Measurements from ENCODE around the gene ELMO1. TPM values are rescaled to one million over a fixed set of nuclear protein-coding genes. Genes with fewer than 3 reads are reported as not detected.

The ELMO1 gene
- total and polyA plus RNA-seq, 2 experiments from 2014 or later = 6.5 to 24.9 TPM

- TF ChIP-seq ETS1 (IDR thresholded peaks at IDR 0.05) = no peak
Measured at GRCh38 chr7:37385787-37386186, 62.9 kb downstream of the ELMO1 start (continued).

- H3K27me3 Mint-ChIP-seq (ENCODE audit: insufficient read depth, low read depth, poor library complexity) = peaks cover 5% of the 10 kb centered on the region
- no peak overlapping the region for H2AFZ ChIP-seq
- peaks cover 14% of the 10 kb centered on the region for H3K36me3 Mint-ChIP-seq (ENCODE audit: low read depth)
- no peaks in the 10 kb centered on the region for H3F3A ChIP-seq (replicated peaks; ENCODE audit: low read depth)
- no peaks in the 10 kb centered on the region for H3K79me2 ChIP-seq (replicated peaks; ENCODE audit: insufficient read depth)
- H3K4me3 Mint-ChIP-seq = no peak overlapping the region
- H3K27ac ChIP-seq (ENCODE audit: low read depth) = no peak overlapping the region; the same call in 1 of the 2 replicates
- no peak overlapping the region for H3K4me2 ChIP-seq
- peaks cover 22% of the 10 kb centered on the region for H3K4me1 Mint-ChIP-seq
- H3K9me3 Mint-ChIP-seq = peaks cover 11% of the 10 kb centered on the region
- peaks cover 6% of the 10 kb centered on the region; the same call in 1 of the 2 replicates for H3K9me2 ChIP-seq (ENCODE audit: insufficient read depth)
- DNase-seq (ENCODE audit: low spot score) (no peak), ATAC-seq (peak; percentile 54)
- H4K20me1 ChIP-seq (replicated peaks; ENCODE audit: insufficient read depth) = no peaks in the 10 kb centered on the region
- H3K4me1 ChIP-seq (ENCODE audit: insufficient read depth) = peaks cover 11% of the 10 kb centered on the region
- TF ChIP-seq JUNB (IDR thresholded peaks at IDR 0.05; ENCODE audit: unreplicated experiment) (no peak), CTCF (conservative IDR thresholded peaks at IDR 0.05; ENCODE audit: low read depth in 2 of 2) (no peak), ZNF114 (CRISPR knock-in tag; IDR thresholded peaks at IDR 0.05) (no peak), POLR2AphosphoS5 (IDR thresholded peaks at IDR 0.05; ENCODE audit: low read depth) (no peak), STAT1 (IDR thresholded peaks at IDR 0.05; ENCODE audit: unreplicated experiment) (no peak), ZNF331 (CRISPR knock-in tag; IDR thresholded peaks at IDR 0.05; ENCODE audit: low read depth) (no peak), EZH2 (IDR thresholded peaks at IDR 0.05; ENCODE audit: low read depth, unreplicated experiment) (no peak)
- H3K36me3 ChIP-seq (ENCODE audit: insufficient read depth) = no peaks in the 10 kb centered on the region
- no peaks in the 10 kb centered on the region for H3K27me3 ChIP-seq (ENCODE audit: insufficient read depth)
- no peak overlapping the region for H3K27ac Mint-ChIP-seq
- no peak overlapping the region for H3K4me3 ChIP-seq
Measured at GRCh38 chr7:37382546-37383088, 66.0 kb downstream of the ELMO1 start.

GRCh38 chr7:37380831-37381230, 67.8 kb downstream of the ELMO1 start:
- H3K4me2 ChIP-seq = 0 out of 2 replicates have a peak overlapping the region, but pooled peaks have one; percentile 46
- Mint-ChIP-seq H3K4me3 (no peak overlapping the region), H3K9me3 (peaks cover 29% of the 10 kb centered on the region), H3K27me3 (ENCODE audit: insufficient read depth, low read depth, poor library complexity) (peaks cover 8% of the 10 kb centered on the region), H3K36me3 (ENCODE audit: low read depth) (peaks cover 30% of the 10 kb centered on the region), H3K4me1 (peaks cover 20% of the 10 kb centered on the region), H3K27ac (no peak overlapping the region)
- peaks cover 11% of the 10 kb centered on the region for H3K4me1 ChIP-seq (ENCODE audit: insufficient read depth)
- no peaks in the 10 kb centered on the region for H3K27me3 ChIP-seq (ENCODE audit: insufficient read depth)
- DNase-seq (ENCODE audit: low spot score) = no peak
- H4K20me1 ChIP-seq (replicated peaks; ENCODE audit: insufficient read depth) = no peaks in the 10 kb centered on the region
- H3K79me2 ChIP-seq (replicated peaks; ENCODE audit: insufficient read depth) = no peaks in the 10 kb centered on the region
- H3K27ac ChIP-seq (ENCODE audit: low read depth) = no peak overlapping the region
- H3F3A ChIP-seq (replicated peaks; ENCODE audit: low read depth) = no peaks in the 10 kb centered on the region
- H3K36me3 ChIP-seq (ENCODE audit: insufficient read depth) = peaks cover 7% of the 10 kb centered on the region; the same call in 1 of the 2 replicates
- H3K9me2 ChIP-seq (ENCODE audit: insufficient read depth) = peaks cover 6% of the 10 kb centered on the region; the same call in 1 of the 2 replicates
- ATAC-seq = no peak
- H2AFZ ChIP-seq = no peak overlapping the region
- no peak overlapping the region for H3K4me3 ChIP-seq
- TF ChIP-seq JUNB (IDR thresholded peaks at IDR 0.05; ENCODE audit: unreplicated experiment) (no peak), REST (IDR thresholded peaks at IDR 0.05; ENCODE audit: unreplicated experiment) (no peak), EZH2phosphoT487 (IDR thresholded peaks at IDR 0.05; ENCODE audit: unreplicated experiment) (no peak), ZNF331 (CRISPR knock-in tag; IDR thresholded peaks at IDR 0.05; ENCODE audit: low read depth) (no peak), CREB1 (CRISPR knock-in tag; IDR thresholded peaks at IDR 0.05; ENCODE audit: low read depth) (no peak), ETS1 (IDR thresholded peaks at IDR 0.05) (no peak), POLR2AphosphoS5 (IDR thresholded peaks at IDR 0.05; ENCODE audit: low read depth) (no peak), EZH2 (IDR thresholded peaks at IDR 0.05; ENCODE audit: low read depth, unreplicated experiment) (no peak)

Measured in GM23338 (cell line).